HCT116 (cell line): ENCODE measurements around the gene MCRIP1. TPM values are rescaled to one million over a fixed set of nuclear protein-coding genes. Genes with fewer than 3 reads are reported as not detected.

Experiments used
- ATAC-seq: fragments of 200-7000 bp; cut with Tn5 transposase; 2 replicates; pipeline ENCODE4 v1.9.1; 2020; ENCODE audit warnings: mild to moderate bottlenecking, moderate library complexity
- BruUV-seq: library from RNA; stranded (reverse); fragments of 400-500 nt; replicated peaks from 2 replicates; lab custom pipeline; 2021; lab: Mats Ljungman, UMichigan
- CTCF ChIA-PET: fragments of 300-600 bp; sonication (Branson Sonifier 250); formaldehyde crosslinking; loops from one replicate; lab custom pipeline; 2021; ENCODE audit warnings: antibody characterized with exemption; lab: Charles Lee
- POLR2A ChIA-PET: fragments of 300-600, 350-600 bp; sonication (Branson Sonifier 250); formaldehyde crosslinking; loops from one replicate; lab custom pipeline; 2021; ENCODE audit warnings: antibody characterized with exemption; lab: Charles Lee
- RAD21 ChIA-PET, 2 experiments: fragments of 300-600 bp; sonication (Branson Sonifier 250); formaldehyde crosslinking; loops; one replicate each; lab custom pipeline; 2023; ENCODE audit warnings: low total read pairs in 2 of 2; ENCODE audit not compliant: uncharacterized antibody in 2 of 2, unreplicated experiment in 2 of 2, low non-redundant PET in 1 of 2; lab: Charles Lee
- DNase-seq: peaks from one replicate; pipeline ENCODE4 v3.0.0-alpha.2; 2010; ENCODE audit warnings: low read depth, low spot score
- H2AFZ ChIP-seq: fragments of 200-600 bp; shearing (Covaris generic), sonication (generic); 2 replicates; pipeline ENCODE4 v1.6.1; 2017; ENCODE audit warnings: low read depth, mixed run types, mixed read lengths, antibody characterized with exemption, low read length; ENCODE audit not compliant: poor library complexity, severe bottlenecking
- H3K27ac ChIP-seq: 2 replicates; pipeline ENCODE4 v1.5.1; 2012; ENCODE audit warnings: low read depth, low read length
- H3K27me3 ChIP-seq: fragments of 200-600 bp; sonication (generic); 2 replicates; pipeline ENCODE4 v1.6.1; 2016; ENCODE audit warnings: mixed run types, low read length, mixed read lengths; ENCODE audit not compliant: insufficient read depth
- H3K36me3 ChIP-seq, 2 experiments: fragments of 200-500 bp in 1 of 2; fragments of 200-600 bp in 1 of 2; sonication (Bioruptor generic) in 1 of 2; sonication (generic) in 1 of 2; 2 replicates each; pipeline versions ENCODE4 v1.5.1 to v1.6.1; 2014 to 2016; ENCODE audit warnings: low read length in 2 of 2, inconsistent platforms in 1 of 2, mixed read lengths in 1 of 2, mixed run types in 1 of 2; ENCODE audit not compliant: insufficient read depth in 2 of 2, control insufficient read depth in 1 of 2
- H3K4me1 ChIP-seq, 2 experiments: fragments of 200-600 bp in 1 of 2; sonication (generic) in 1 of 2; 2 replicates each; pipeline versions ENCODE4 v1.5.1 to v1.6.1; 2012 to 2017; ENCODE audit warnings: low read length in 2 of 2, inconsistent platforms in 1 of 2, mild to moderate bottlenecking in 1 of 2, mixed read lengths in 1 of 2, mixed run types in 1 of 2, moderate library complexity in 1 of 2; ENCODE audit not compliant: insufficient read depth in 2 of 2, control insufficient read depth in 1 of 2
- H3K4me2 ChIP-seq: fragments of 200-600 bp; sonication (generic); 2 replicates; pipeline ENCODE4 v1.6.1; 2017; ENCODE audit warnings: mixed run types, low read length, mixed read lengths
- H3K4me3 ChIP-seq, 2 experiments: fragments of 200-600 bp in 1 of 2; sonication (generic) in 1 of 2; replicated peaks in 1 of 2; 2 replicates each; pipeline ENCODE4 v1.5.1; 2011 to 2016; ENCODE audit warnings: low read length in 2 of 2, control low read depth in 1 of 2, low read depth in 1 of 2, mild to moderate bottlenecking in 1 of 2, mixed read lengths in 1 of 2, mixed run types in 1 of 2
- H3K79me2 ChIP-seq: fragments of 200-600 bp; sonication (generic); 2 replicates; pipeline ENCODE4 v1.6.1; 2017; ENCODE audit warnings: mild to moderate bottlenecking, mixed run types, low read length, moderate library complexity, mixed read lengths; ENCODE audit not compliant: insufficient read depth
- H3K9ac ChIP-seq: fragments of 200-600 bp; sonication (generic); 2 replicates; pipeline ENCODE4 v1.6.1; 2016; ENCODE audit warnings: low read length, mixed read lengths
- H3K9me2 ChIP-seq: fragments of 200-600 bp; sonication (generic), shearing (Covaris generic); 2 replicates; pipeline ENCODE4 v1.6.1; 2017; ENCODE audit warnings: mixed run types, mild to moderate bottlenecking, moderate library complexity; ENCODE audit not compliant: insufficient read depth
- H3K9me3 ChIP-seq, 2 experiments: fragments of 200-500 bp in 1 of 2; fragments of 200-600 bp in 1 of 2; sonication (Bioruptor generic) in 1 of 2; sonication (generic) in 1 of 2; 2 replicates each; pipeline ENCODE4 v1.6.1; 2014 to 2017; ENCODE audit warnings: low read length in 2 of 2, mixed read lengths in 2 of 2, inconsistent platforms in 1 of 2, low read depth in 1 of 2, mild to moderate bottlenecking in 1 of 2, mixed run types in 1 of 2, moderate library complexity in 1 of 2; ENCODE audit not compliant: control insufficient read depth in 1 of 2, insufficient read depth in 1 of 2
- H4K20me1 ChIP-seq: fragments of 200-600 bp; sonication (generic), shearing (Covaris generic); 2 replicates; pipeline ENCODE4 v1.6.1; 2017; ENCODE audit warnings: mixed run types, mild to moderate bottlenecking, moderate library complexity; ENCODE audit not compliant: insufficient read depth
- EZH2phosphoT487 ChIP-seq: fragments of 200-600 bp; IDR thresholded peaks from 2 replicates; pipeline ENCODE4 v1.6.1; 2018; ENCODE audit warnings: antibody characterized with exemption, borderline replicate concordance
- RAD21 ChIP-seq: IDR thresholded peaks from 2 replicates; pipeline ENCODE4 v1.6.1; 2012; ENCODE audit warnings: low read depth, mild to moderate bottlenecking
- SP1 ChIP-seq: IDR thresholded peaks from 2 replicates; pipeline ENCODE4 v1.6.1; 2012; ENCODE audit warnings: low read depth
- ZFX ChIP-seq: fragments of 450-650 bp; IDR thresholded peaks from 2 replicates; pipeline ENCODE4 v1.6.1; 2017
- ZNF274 ChIP-seq: fragments of 200-500 bp; sonication (Bioruptor generic); IDR thresholded peaks from 2 replicates; pipeline ENCODE4 v1.6.1; 2014; ENCODE audit warnings: mild to moderate bottlenecking, low read depth, low read length, inconsistent platforms
- intact Hi-C: fragments of 100-400 bp; cut with micrococcal nuclease; formaldehyde crosslinking; loops from 2 replicates; pipeline ENCODE4 v1.10.0; 2022
- total RNA-seq: library from RNA; stranded (reverse); gene quantifications from one replicate; pipeline ENCODE4 v1.2.1, GENCODE V29; 2021; ENCODE audit not compliant: unreplicated experiment
- TF ChIP-seq, protein P1 (sequence below): IDR thresholded peaks from 2 replicates; pipeline ENCODE4 v1.6.1; 2012; ENCODE audit warnings: low read depth
- TF ChIP-seq, protein P2 (sequence below), 3 experiments: fragments of 200-600 bp in 1 of 3; sonication (generic) in 1 of 3; IDR thresholded peaks in 2 of 3; conservative IDR thresholded peaks in 1 of 3; 2 replicates each; pipeline ENCODE4 v1.5.1; 2012 to 2017; ENCODE audit warnings: low read depth in 2 of 3, low read length in 2 of 3, antibody characterized with exemption in 1 of 3, borderline replicate concordance in 1 of 3, control low read depth in 1 of 3, mild to moderate bottlenecking in 1 of 3, mixed read lengths in 1 of 3, mixed run types in 1 of 3, moderate library complexity in 1 of 3; ENCODE audit not compliant: insufficient read depth in 1 of 3

Gene MCRIP1
- total RNA-seq, 1 experiment from 2014 or later: 59.2 TPM

DNA sequence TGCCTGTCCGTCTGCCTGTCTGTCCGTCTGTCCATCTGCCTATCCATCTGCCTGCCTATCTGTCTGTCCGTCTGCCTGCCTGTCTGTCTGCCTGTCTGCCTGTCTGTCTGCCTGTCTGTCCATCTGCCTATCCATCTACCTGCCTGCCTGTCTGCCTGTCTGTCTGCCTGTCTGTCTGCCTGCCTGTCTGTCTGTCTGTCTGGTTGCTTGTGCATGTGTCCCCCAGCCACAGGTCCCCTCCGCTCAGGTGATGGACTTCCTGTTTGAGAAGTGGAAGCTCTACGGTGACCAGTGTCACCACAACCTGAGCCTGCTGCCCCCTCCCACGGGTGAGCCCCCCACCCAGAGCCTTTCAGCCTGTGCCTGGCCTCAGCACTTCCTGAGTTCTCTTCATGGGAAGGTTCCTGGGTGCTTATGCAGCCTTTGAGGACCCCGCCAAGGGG, 23.5 kb downstream of the MCRIP1 start (continued):
- TF ChIP-seq, protein P1, sequence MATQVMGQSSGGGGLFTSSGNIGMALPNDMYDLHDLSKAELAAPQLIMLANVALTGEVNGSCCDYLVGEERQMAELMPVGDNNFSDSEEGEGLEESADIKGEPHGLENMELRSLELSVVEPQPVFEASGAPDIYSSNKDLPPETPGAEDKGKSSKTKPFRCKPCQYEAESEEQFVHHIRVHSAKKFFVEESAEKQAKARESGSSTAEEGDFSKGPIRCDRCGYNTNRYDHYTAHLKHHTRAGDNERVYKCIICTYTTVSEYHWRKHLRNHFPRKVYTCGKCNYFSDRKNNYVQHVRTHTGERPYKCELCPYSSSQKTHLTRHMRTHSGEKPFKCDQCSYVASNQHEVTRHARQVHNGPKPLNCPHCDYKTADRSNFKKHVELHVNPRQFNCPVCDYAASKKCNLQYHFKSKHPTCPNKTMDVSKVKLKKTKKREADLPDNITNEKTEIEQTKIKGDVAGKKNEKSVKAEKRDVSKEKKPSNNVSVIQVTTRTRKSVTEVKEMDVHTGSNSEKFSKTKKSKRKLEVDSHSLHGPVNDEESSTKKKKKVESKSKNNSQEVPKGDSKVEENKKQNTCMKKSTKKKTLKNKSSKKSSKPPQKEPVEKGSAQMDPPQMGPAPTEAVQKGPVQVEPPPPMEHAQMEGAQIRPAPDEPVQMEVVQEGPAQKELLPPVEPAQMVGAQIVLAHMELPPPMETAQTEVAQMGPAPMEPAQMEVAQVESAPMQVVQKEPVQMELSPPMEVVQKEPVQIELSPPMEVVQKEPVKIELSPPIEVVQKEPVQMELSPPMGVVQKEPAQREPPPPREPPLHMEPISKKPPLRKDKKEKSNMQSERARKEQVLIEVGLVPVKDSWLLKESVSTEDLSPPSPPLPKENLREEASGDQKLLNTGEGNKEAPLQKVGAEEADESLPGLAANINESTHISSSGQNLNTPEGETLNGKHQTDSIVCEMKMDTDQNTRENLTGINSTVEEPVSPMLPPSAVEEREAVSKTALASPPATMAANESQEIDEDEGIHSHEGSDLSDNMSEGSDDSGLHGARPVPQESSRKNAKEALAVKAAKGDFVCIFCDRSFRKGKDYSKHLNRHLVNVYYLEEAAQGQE: no peak
- no peak for TF ChIP-seq ZNF274
- TF ChIP-seq EZH2phosphoT487: no peak
- no peak for TF ChIP-seq RAD21
- no peak for TF ChIP-seq SP1

DNA sequence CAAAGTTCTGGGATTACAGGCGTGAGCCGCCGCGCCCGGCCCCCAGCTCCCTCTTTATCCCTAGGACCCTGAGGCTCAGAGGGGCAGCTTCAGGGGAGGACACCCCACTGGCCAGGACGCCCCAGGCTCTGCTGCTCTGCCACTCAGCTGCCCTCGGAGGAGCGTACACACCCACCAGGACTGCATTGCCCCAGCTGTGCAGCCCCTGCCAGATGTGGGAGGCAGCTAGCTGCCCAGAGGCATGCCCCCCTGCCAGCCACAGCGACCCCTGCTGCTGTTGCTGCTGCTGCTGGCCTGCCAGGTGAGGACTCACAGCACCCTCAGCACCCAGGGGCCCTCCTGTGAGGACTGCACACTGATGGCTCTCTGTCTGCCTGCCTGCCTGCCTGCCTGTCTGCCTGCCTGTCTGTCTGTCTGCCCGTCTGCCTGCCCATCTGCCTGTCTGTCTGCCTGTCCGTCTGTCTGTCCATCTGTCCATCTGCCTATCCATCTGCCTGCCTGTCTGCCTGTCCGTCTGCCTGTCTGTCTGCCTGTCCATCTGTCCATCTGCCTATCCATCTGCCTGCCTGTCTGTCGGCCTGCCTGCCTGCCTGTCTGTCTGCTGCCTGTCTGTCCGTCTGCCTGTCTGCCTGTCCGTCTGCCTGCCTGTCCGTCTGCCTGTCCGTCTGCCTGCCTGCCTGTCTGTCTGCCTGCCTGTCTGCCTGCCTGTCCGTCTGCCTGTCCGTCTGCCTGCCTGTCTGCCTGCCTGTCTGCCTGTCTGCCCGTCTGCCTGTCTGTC, 24.1 kb downstream of the MCRIP1 start:
- H3K4me1 ChIP-seq: peaks cover 0 to 6% of the 10 kb centered on the region in 2 experiments; a peak in 2 of 4 replicates
- intact Hi-C loops: no loop called here
- H3K27me3 ChIP-seq: peaks cover 13% of the 10 kb centered on the region; the same call in 1 of the 2 replicates
- BruUV-seq: no TSS peak
- no peaks in the 10 kb centered on the region for H3K36me3 ChIP-seq
- H3K4me2 ChIP-seq: no peak overlapping the region
- no peak overlapping the region for H3K27ac ChIP-seq
- H4K20me1 ChIP-seq: no peaks in the 10 kb centered on the region
- CTCF ChIA-PET: interaction anchor here (1.2 kb wide), 2 partner anchors 13 to 75 kb away, joined by 6 to 8 read pairs; no protein-coding TSS in a partner anchor
- ATAC-seq (peak; percentile 59), DNase-seq (no peak)
- H3K9ac ChIP-seq: no peak overlapping the region
- POLR2A ChIA-PET: interaction anchor here (1.6 kb wide), 1 partner anchor 13 kb away, joined by 5 read pairs; no protein-coding TSS in a partner anchor
- no peak overlapping the region for H3K4me3 ChIP-seq
- H2AFZ ChIP-seq: no peak overlapping the region
- no peaks in the 10 kb centered on the region for H3K9me3 ChIP-seq
- no peaks in the 10 kb centered on the region for H3K9me2 ChIP-seq
- H3K79me2 ChIP-seq: no peaks in the 10 kb centered on the region
- RAD21 ChIA-PET: no interaction called here
- TF ChIP-seq ZFX (no peak), EZH2phosphoT487 (no peak)
- TF ChIP-seq, protein P2, sequence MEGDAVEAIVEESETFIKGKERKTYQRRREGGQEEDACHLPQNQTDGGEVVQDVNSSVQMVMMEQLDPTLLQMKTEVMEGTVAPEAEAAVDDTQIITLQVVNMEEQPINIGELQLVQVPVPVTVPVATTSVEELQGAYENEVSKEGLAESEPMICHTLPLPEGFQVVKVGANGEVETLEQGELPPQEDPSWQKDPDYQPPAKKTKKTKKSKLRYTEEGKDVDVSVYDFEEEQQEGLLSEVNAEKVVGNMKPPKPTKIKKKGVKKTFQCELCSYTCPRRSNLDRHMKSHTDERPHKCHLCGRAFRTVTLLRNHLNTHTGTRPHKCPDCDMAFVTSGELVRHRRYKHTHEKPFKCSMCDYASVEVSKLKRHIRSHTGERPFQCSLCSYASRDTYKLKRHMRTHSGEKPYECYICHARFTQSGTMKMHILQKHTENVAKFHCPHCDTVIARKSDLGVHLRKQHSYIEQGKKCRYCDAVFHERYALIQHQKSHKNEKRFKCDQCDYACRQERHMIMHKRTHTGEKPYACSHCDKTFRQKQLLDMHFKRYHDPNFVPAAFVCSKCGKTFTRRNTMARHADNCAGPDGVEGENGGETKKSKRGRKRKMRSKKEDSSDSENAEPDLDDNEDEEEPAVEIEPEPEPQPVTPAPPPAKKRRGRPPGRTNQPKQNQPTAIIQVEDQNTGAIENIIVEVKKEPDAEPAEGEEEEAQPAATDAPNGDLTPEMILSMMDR (IDR thresholded peaks at IDR 0.05 in 2 of 3, conservative IDR thresholded peaks at IDR 0.05 in 1 of 3; ENCODE audit: borderline replicate concordance in 1 of 3, insufficient read depth in 1 of 3, low read depth in 2 of 3, low read length in 2 of 3): peak in 2 of 3 experiments; percentile 48 to 69; a peak in 4 of 6 replicates
